ENCODE measurements around the gene EFCAB9. TPM values are rescaled to one million over a fixed set of nuclear protein-coding genes. Genes with fewer than 3 reads are reported as not detected.

The EFCAB9 gene
- polyA plus RNA-seq, 2 of the 4 experiments (the other 2 are of a cell fraction) = not detected

DNA sequence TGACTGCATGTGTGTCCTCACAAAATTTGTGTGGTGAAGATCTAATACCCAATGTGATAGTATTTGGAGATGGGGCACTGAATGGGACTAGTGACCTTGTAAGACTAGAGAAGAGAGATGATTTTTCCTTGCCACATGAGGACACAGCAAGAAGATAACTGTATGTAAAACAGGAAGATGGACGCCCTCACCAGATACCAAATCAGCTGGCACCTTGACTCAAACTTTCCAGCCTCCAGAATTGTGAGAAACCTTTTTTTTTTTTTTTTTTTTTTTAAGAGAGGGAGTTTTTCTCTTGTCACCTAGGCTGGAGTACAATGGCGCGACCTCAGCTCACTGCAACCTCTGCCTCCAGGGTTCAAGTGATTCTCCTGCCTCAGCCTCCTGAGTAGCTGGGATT, 49.3 kb downstream of the EFCAB9 start:
- 95% methylated on average over 3 of the region's 3 CpGs for WGBS (ENCODE audit: missing lambda C conversion rate)
- Histone ChIP-seq H3K27ac (no peak overlapping the region), H3K4me3 (no peak overlapping the region), H3K4me1 (0 out of 3 replicates have a peak, but pooled peaks cover 5% of the 10 kb centered on the region), H3K4me2 (no peak overlapping the region), H3K9me3 (no peaks in the 10 kb centered on the region)
- no peak for ATAC-seq
- ChIA-PET CTCF (no interaction called here), POLR2A (no interaction called here)
- FAIRE-seq = no peak
- no peak for DNase-seq (ENCODE audit: low read depth in 1 of 2, low spot score in 1 of 2)
- no peak for TF ChIP-seq JUN (IDR thresholded peaks at IDR 0.05)
- TF ChIP-seq HDAC2 (IDR thresholded peaks at IDR 0.05) = no peak
- TF ChIP-seq FOSL2 (IDR thresholded peaks at IDR 0.05) = no peak
- no peak for TF ChIP-seq FOSL2 (CRISPR knock-in tag; IDR thresholded peaks at IDR 0.05)

DNA sequence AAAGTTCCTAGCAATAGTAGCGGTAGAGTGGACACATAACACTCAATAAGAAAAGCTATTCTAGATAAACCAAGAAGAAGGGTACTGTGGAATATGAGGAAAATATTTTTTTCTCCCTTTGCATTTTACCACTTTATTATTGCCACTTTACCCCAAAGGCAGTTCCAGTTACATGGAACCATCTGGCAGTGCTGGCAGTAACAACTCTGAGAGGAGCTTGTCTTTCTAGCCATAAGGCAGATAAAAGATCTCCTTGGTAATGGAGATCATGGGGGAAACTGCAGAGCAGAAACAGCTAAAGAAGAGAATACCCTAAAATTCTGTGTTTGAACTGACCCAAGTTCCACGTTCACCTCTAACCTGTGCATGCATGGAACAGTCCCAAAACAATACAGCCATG, 51.1 kb downstream of the EFCAB9 start:
- TF ChIP-seq, protein P1, sequence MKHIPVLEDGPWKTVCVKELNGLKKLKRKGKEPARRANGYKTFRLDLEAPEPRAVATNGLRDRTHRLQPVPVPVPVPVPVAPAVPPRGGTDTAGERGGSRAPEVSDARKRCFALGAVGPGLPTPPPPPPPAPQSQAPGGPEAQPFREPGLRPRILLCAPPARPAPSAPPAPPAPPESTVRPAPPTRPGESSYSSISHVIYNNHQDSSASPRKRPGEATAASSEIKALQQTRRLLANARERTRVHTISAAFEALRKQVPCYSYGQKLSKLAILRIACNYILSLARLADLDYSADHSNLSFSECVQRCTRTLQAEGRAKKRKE (CRISPR knock-in tag; IDR thresholded peaks at IDR 0.05; ENCODE audit: low read depth) = no peak
- no peak for TF ChIP-seq HEYL (CRISPR knock-in tag; IDR thresholded peaks at IDR 0.05)
- TF ChIP-seq, protein P2, sequence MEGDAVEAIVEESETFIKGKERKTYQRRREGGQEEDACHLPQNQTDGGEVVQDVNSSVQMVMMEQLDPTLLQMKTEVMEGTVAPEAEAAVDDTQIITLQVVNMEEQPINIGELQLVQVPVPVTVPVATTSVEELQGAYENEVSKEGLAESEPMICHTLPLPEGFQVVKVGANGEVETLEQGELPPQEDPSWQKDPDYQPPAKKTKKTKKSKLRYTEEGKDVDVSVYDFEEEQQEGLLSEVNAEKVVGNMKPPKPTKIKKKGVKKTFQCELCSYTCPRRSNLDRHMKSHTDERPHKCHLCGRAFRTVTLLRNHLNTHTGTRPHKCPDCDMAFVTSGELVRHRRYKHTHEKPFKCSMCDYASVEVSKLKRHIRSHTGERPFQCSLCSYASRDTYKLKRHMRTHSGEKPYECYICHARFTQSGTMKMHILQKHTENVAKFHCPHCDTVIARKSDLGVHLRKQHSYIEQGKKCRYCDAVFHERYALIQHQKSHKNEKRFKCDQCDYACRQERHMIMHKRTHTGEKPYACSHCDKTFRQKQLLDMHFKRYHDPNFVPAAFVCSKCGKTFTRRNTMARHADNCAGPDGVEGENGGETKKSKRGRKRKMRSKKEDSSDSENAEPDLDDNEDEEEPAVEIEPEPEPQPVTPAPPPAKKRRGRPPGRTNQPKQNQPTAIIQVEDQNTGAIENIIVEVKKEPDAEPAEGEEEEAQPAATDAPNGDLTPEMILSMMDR (IDR thresholded peaks at IDR 0.05) = no peak
- no peak for TF ChIP-seq NPAS2 (CRISPR knock-in tag; IDR thresholded peaks at IDR 0.05; ENCODE audit: borderline replicate concordance)
- TF ChIP-seq RAD21 (conservative IDR thresholded peaks at IDR 0.05 in 1 of 2, IDR thresholded peaks at IDR 0.05 in 1 of 2) = no peak
- no peak for TF ChIP-seq EHMT2 (IDR thresholded peaks at IDR 0.05; ENCODE audit: low read depth)
- TF ChIP-seq, protein P3, sequence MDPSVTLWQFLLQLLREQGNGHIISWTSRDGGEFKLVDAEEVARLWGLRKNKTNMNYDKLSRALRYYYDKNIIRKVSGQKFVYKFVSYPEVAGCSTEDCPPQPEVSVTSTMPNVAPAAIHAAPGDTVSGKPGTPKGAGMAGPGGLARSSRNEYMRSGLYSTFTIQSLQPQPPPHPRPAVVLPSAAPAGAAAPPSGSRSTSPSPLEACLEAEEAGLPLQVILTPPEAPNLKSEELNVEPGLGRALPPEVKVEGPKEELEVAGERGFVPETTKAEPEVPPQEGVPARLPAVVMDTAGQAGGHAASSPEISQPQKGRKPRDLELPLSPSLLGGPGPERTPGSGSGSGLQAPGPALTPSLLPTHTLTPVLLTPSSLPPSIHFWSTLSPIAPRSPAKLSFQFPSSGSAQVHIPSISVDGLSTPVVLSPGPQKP (IDR thresholded peaks at IDR 0.05; ENCODE audit: low read depth, low read length) = no peak
- TF ChIP-seq, protein P4, sequence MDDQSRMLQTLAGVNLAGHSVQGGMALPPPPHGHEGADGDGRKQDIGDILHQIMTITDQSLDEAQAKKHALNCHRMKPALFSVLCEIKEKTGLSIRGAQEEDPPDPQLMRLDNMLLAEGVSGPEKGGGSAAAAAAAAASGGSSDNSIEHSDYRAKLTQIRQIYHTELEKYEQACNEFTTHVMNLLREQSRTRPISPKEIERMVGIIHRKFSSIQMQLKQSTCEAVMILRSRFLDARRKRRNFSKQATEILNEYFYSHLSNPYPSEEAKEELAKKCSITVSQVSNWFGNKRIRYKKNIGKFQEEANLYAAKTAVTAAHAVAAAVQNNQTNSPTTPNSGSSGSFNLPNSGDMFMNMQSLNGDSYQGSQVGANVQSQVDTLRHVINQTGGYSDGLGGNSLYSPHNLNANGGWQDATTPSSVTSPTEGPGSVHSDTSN (IDR thresholded peaks at IDR 0.05) = no peak
- no peak for TF ChIP-seq MAZ (IDR thresholded peaks at IDR 0.05; ENCODE audit: borderline replicate concordance, low read depth, low read length)
- no peak for TF ChIP-seq MAFK (IDR thresholded peaks at IDR 0.05; ENCODE audit: partially characterized antibody)
- TF ChIP-seq HOXA7 (CRISPR knock-in tag; IDR thresholded peaks at IDR 0.05) = no peak
- TF ChIP-seq, protein P5, sequence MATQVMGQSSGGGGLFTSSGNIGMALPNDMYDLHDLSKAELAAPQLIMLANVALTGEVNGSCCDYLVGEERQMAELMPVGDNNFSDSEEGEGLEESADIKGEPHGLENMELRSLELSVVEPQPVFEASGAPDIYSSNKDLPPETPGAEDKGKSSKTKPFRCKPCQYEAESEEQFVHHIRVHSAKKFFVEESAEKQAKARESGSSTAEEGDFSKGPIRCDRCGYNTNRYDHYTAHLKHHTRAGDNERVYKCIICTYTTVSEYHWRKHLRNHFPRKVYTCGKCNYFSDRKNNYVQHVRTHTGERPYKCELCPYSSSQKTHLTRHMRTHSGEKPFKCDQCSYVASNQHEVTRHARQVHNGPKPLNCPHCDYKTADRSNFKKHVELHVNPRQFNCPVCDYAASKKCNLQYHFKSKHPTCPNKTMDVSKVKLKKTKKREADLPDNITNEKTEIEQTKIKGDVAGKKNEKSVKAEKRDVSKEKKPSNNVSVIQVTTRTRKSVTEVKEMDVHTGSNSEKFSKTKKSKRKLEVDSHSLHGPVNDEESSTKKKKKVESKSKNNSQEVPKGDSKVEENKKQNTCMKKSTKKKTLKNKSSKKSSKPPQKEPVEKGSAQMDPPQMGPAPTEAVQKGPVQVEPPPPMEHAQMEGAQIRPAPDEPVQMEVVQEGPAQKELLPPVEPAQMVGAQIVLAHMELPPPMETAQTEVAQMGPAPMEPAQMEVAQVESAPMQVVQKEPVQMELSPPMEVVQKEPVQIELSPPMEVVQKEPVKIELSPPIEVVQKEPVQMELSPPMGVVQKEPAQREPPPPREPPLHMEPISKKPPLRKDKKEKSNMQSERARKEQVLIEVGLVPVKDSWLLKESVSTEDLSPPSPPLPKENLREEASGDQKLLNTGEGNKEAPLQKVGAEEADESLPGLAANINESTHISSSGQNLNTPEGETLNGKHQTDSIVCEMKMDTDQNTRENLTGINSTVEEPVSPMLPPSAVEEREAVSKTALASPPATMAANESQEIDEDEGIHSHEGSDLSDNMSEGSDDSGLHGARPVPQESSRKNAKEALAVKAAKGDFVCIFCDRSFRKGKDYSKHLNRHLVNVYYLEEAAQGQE (IDR thresholded peaks at IDR 0.05) = no peak
- no peak for TF ChIP-seq ESRRA (IDR thresholded peaks at IDR 0.05; ENCODE audit: borderline replicate concordance, low read length)
- TF ChIP-seq, protein P6, sequence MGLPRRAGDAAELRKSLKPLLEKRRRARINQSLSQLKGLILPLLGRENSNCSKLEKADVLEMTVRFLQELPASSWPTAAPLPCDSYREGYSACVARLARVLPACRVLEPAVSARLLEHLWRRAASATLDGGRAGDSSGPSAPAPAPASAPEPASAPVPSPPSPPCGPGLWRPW (IDR thresholded peaks at IDR 0.05) = no peak
- no peak for TF ChIP-seq NFE2L2 (conservative IDR thresholded peaks at IDR 0.05; ENCODE audit: low read length)
- no peak for TF ChIP-seq JUN (IDR thresholded peaks at IDR 0.05)
- no peak for TF ChIP-seq BHLHE40 (IDR thresholded peaks at IDR 0.05; ENCODE audit: low read depth, low read length)
- no peak for TF ChIP-seq HDAC2 (IDR thresholded peaks at IDR 0.05)
- no peak for DNase-seq (ENCODE audit: low read depth in 1 of 2, low spot score in 1 of 2)
- FAIRE-seq = no peak
- ChIA-PET POLR2A (no interaction called here), CTCF (interaction anchor here (2.0 kb wide), 1 partner anchor 37 kb away, joined by 6 read pairs; no protein-coding TSS in a partner anchor)
- no peak for ATAC-seq
- 0 out of 3 replicates have a peak, but pooled peaks cover 5% of the 10 kb centered on the region for H3K4me1 ChIP-seq
- no peak overlapping the region for H3K27ac ChIP-seq
- H3K4me3 ChIP-seq = no peak overlapping the region
- WGBS (ENCODE audit: missing lambda C conversion rate) = 86% methylated on average over 2 of the region's 2 CpGs
- H3K4me2 ChIP-seq = no peak overlapping the region
- H3K9me3 ChIP-seq = no peaks in the 10 kb centered on the region
